ENCODE results near the gene SRXN1.
"Not testable (repeated sequence)": the region's sequence is repeated elsewhere in the genome, so short reads cannot be mapped to it uniquely, and the experiment has no call there.

The SRXN1 gene

GRCh38 chr20:653110-653589 is at the start of gene SRXN1:
Gene SRXN1 (minus strand): TSS chr20:653200. CDS start chr20:653185, 15 bp downstream.
- peak; percentile 59 for DNase-seq

- no peak for DNase-seq
Measured at GRCh38 chr20:701401-702129, 48.6 kb upstream of the SRXN1 start.

- no peak for DNase-seq
Measured at GRCh38 chr20:699811-700338, 46.9 kb upstream of the SRXN1 start.

- no peak for DNase-seq
Measured at GRCh38 chr20:699342-699741, 46.3 kb upstream of the SRXN1 start.

GRCh38 chr20:698276-698675 is 45.3 kb upstream of the SRXN1 start:
- DNase-seq = no peak

GRCh38 chr20:697826-698225 is 44.8 kb upstream of the SRXN1 start:
- no peak for DNase-seq

GRCh38 chr20:695165-695866 is 42.3 kb upstream of the SRXN1 start:
- DNase-seq = no peak

GRCh38 chr20:694496-694895 is 41.5 kb upstream of the SRXN1 start:
- DNase-seq = no peak

- DNase-seq = not testable (repeated sequence)
Measured at GRCh38 chr20:693786-694185, 40.8 kb upstream of the SRXN1 start.

GRCh38 chr20:692044-692443 is 39.0 kb upstream of the SRXN1 start:
- DNase-seq = no peak

- no peak for DNase-seq
Measured at GRCh38 chr20:689947-690346, 36.9 kb upstream of the SRXN1 start.

GRCh38 chr20:689348-689747 is 36.3 kb upstream of the SRXN1 start:
- no peak for DNase-seq

- no peak for DNase-seq
Measured at GRCh38 chr20:688809-689212, 35.8 kb upstream of the SRXN1 start.

GRCh38 chr20:687468-688203 is 34.6 kb upstream of the SRXN1 start:
- DNase-seq = no peak

GRCh38 chr20:684676-685319 is 31.8 kb upstream of the SRXN1 start:
- no peak for DNase-seq

- DNase-seq = no peak
Measured at GRCh38 chr20:682123-682522, 29.1 kb upstream of the SRXN1 start.

- no peak for DNase-seq
Measured at GRCh38 chr20:680638-681187, 27.7 kb upstream of the SRXN1 start.

- no peak for DNase-seq
Measured at GRCh38 chr20:677957-678356, 25.0 kb upstream of the SRXN1 start.

- DNase-seq = no peak
Measured at GRCh38 chr20:676967-677366, 24.0 kb upstream of the SRXN1 start.

- no peak for DNase-seq
Measured at GRCh38 chr20:676315-676937, 23.4 kb upstream of the SRXN1 start.

- peak; percentile 54 for DNase-seq
Measured at GRCh38 chr20:675453-676314, 22.7 kb upstream of the SRXN1 start, which contains the start of gene SCRT2. Gene SCRT2 (minus strand): TSS chr20:675802. CDS start chr20:675601, 201 bp downstream.

Data from NCI-H748 treated with DMSO at 0.1 percent for 48 hours (cell line).